ENCODE results near the gene MFSD1.

DNA sequence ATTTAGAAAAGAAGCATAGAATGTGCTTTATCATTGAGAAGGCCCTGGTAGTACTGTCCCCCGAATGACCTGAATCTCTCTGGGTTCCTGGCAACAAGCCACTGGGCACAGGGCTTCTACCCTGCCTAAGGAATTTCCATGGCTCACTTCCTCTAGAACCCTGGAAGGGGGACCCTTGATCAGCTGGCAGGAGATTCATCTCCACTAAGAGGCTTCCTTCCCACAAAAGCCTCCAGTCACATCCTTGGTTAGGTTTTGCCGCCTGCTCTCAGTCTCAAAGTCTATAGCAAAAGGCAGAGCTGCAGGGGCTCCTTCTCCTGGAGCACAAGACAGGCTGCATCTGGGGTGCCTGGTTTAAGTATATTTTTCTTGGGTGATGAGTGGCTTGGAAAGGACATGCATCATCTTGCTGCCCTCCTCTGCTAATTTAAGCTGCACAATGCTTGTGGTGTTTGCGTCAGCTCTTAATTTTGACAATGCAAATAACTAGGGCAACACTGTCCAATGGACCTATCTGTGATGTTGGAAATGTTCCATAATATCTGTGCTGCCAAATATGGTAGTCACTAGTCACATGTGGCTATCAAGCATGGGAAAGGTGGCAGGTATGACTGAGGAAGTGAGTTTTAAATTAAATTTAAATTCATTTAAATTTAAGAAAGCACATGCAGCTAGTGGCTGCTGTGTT is 36.2 kb upstream of the MFSD1 start:
- TF ChIP-seq POLR2AphosphoS5 (IDR thresholded peaks at IDR 0.05) (no peak), EP300 (IDR thresholded peaks at IDR 0.05) (no peak), POLR2A (IDR thresholded peaks at IDR 0.05) (no peak)
- TF ChIP-seq, protein P1, sequence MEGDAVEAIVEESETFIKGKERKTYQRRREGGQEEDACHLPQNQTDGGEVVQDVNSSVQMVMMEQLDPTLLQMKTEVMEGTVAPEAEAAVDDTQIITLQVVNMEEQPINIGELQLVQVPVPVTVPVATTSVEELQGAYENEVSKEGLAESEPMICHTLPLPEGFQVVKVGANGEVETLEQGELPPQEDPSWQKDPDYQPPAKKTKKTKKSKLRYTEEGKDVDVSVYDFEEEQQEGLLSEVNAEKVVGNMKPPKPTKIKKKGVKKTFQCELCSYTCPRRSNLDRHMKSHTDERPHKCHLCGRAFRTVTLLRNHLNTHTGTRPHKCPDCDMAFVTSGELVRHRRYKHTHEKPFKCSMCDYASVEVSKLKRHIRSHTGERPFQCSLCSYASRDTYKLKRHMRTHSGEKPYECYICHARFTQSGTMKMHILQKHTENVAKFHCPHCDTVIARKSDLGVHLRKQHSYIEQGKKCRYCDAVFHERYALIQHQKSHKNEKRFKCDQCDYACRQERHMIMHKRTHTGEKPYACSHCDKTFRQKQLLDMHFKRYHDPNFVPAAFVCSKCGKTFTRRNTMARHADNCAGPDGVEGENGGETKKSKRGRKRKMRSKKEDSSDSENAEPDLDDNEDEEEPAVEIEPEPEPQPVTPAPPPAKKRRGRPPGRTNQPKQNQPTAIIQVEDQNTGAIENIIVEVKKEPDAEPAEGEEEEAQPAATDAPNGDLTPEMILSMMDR (IDR thresholded peaks at IDR 0.05), result no peak

Data from upper lobe of left lung (tissue), 4 donors.